GM21786 (cell line): ENCODE data around the gene CFAP100.

ENCODE experiments used
- ATAC-seq: cut with Tn5 transposase; IDR thresholded peaks from one replicate; pipeline ENCODE4 v1.9.1; 2021; ENCODE audit not compliant: unreplicated experiment

The CFAP100 gene

DNA sequence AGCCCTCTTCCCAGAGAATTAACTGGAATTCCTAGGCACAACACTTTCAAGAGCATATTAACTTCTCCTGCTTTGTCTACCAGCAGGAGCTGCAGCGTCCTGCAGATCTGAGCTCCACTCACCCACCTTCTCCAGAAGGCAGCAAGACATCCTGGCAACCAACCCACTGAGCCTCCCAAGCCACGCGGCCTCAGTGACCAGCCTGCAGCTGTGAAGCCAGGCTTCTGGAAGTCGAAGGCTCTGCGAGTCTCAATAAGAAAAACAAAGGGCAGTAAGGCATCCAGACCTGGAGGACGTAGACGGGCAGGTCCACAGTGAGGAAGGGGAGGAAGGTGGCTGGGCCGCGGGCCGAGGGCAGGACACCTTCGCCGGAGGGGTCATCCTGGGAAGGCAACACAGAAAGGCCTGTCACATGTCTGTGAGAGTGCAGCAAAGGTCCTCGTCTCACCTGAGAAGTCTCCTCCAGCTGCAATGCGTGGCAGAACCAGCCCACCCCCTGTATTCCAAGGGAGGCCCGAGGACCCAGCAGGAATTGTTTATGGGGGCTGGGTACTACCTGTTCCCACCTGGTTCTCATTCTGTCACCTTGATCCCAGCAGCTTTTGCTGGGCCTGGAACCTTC, 44.7 kb downstream of the CFAP100 start:
- no peak for ATAC-seq

DNA sequence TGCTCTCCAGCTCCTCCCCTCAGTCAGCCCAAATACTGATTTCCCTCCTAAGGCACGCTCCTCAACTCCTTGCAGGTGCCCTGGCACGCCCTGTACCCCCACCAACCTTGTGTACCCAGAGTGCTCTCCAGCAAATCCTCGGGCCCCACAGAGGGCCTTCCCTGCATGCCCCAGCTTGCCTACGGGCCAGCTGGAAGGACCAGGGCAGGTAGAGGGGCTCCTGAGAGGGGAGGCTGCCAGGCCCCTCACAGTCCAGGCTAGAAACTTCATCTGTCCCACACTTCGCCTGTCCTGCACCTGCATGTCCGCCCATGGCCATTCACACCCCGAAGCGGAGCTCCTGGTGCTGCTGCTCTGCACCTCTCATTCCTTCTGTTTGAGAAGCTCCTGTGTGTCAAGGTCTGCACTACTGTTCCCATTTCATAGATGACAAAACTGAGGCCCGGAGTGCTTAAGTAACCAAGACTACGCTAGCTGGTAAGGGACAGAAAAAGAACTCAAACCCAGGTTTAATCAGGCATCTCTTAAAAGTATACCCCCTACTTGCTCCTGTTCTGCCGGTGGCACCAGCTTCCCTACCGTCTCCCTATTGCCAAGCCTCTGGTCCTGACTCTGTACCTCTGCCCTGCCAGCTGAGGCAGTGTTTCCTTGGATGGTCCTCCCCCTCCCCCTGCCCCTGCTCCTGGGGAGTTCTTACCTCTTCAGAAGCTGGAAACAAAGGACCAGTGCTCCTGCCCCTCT, 45.4 kb downstream of the CFAP100 start:
- no peak for ATAC-seq

DNA sequence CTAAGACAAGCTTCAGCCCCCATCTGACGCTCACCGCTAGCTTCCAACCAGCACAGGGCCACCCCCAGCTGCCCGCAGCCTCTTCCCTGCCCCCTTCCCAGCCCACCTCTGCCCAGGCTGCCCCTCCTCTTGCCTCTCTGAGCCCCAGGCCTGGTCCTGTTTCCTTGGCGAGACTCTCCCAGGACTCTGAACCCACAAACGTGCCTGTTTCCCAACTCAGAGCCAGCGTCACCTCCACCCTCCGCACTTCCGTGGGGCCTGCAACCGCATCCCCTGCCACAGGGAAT, 45.9 kb downstream of the CFAP100 start:
- ATAC-seq: no peak

DNA sequence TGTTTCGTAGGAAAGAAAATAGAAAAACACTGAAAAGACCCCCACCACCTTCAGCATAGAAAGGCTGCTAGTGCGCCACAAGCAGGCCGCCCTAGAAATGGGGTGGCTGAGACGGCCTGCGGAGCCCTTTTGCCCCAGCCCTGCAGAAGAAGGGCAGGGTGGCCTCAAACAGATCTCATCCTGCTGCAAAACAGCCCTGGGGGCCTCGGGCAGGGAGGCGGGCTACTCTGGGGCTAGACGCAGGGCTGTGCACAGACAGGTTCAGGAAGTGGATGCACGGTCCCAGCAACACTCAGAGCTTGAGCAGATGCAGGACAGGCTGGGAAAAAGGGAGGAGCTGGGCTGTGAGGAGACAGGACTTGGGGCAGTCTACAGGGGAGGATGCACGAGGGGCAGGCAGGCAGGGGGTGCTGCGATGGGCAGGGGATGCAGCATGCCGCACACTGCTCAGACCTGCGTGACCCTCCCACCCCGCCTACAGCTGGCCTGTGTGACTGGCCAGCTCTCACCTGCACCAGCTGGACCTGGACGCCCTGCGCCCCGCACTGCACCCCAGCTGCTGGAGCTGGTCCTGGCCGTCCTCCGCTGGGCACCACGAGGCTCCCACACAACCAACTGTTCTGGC, 46.7 kb downstream of the CFAP100 start:
- no peak for ATAC-seq

DNA sequence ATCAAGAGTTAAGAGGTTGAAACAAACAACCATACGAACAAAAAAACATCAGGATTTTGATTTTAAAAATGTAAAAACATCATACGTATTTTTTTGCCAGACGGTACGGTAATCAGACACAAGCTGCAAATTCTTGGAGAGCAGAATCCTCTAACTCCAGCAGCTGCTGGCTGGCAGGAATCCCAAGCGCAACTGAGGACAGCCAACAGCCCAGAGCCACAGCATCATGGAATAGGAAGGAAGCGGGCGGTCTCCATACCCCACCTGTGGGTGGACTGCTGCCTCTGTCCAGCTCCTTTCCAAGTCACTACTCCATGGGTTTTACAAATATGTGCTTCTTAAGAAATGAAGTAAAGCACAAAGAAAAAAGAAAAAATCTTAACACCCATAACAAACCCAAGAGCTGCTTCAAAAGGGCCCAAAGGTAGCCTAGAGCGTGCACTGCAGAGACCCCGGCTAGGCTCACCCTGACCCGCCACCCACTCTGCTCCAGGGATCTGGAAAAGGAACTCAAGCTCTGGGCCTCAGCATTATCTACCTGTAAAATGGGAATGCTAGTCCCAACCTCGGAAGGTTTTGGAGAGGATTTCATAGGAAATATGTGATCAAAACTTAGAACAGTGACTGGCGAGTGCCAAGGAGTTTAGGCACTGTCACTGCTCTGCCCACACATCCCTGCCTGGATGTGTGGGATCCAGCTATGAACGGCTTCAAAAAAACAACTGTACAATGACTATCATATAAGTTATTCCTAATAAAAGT, 47.6 kb downstream of the CFAP100 start:
- no peak for ATAC-seq

DNA sequence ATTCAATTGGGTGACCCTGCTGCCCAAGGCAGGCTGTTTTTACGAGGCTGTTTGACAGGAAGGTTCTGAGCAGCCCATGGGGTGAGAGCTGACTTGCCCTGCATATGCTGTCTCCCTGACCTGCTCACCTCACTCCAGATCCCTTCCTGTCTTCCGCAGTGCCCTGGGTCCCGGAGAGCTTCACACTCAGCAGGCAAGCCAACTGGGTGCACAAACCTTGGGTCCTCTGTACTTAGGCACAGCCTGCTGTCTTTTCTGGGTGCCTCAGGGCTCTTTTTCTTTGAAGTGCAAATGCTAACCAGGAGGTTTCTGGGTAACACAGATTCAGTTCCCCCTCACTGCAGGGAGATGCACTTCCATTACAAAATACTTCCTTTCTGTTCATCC, 48.1 kb downstream of the CFAP100 start:
- ATAC-seq: no peak

DNA sequence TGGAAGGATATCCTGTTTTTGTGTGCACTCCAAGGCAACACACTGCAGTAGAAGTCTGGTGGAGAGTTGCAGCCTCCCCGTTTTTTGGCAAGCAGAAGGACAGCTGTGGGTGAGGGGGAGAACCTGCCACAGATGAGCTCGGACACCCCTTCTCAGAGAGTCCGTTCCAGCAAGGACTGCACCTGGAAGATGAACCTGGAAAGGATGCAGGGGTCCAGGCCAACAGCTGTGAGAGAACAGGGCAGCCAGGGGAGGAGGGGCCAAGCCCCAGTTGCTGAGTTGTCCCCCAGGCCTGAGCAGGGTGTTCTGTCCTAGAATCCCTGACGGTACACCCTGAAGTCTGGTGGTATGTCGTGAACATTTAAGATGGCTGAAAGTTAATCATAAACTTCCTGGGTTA, 50.8 kb downstream of the CFAP100 start:
- no peak for ATAC-seq

DNA sequence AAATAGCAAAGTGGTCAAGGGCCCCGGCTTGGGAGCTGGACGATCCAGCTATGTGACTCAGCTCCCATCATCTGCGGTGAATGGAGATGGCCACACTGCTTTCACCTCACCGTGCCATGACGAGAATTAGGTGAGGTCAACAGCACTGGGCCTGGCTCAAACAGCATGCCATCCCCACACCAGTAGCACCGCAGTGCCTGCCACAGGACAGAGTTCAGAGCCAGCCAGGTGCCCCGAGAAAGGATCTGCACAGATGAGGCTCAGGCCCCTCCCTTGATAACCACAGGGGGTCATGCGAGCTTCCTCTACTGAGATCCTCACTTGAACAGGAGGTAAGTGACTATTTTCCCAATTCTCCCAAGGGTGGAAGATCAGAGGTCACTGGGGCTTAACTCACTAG, 51.6 kb downstream of the CFAP100 start:
- ATAC-seq: no peak

DNA sequence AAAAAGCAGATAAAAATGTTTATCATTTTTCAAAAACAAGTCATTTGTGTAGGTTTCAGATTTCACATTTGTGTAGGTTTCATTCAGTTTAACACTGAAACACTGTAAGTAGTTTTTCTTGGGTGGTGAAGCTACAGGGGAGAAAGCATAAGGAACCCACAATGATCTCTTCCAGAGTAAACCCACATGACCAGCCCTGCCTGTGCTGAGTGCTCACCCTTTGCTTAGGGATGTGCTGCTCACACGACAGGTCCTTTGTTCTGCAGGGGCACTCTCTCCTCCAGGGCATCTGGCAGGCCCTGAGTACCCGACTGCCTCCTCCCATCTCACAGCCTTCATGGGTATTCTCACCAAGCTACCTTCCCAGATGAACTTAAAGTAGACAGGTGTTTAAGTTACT, 52.1 kb downstream of the CFAP100 start:
- no peak for ATAC-seq

DNA sequence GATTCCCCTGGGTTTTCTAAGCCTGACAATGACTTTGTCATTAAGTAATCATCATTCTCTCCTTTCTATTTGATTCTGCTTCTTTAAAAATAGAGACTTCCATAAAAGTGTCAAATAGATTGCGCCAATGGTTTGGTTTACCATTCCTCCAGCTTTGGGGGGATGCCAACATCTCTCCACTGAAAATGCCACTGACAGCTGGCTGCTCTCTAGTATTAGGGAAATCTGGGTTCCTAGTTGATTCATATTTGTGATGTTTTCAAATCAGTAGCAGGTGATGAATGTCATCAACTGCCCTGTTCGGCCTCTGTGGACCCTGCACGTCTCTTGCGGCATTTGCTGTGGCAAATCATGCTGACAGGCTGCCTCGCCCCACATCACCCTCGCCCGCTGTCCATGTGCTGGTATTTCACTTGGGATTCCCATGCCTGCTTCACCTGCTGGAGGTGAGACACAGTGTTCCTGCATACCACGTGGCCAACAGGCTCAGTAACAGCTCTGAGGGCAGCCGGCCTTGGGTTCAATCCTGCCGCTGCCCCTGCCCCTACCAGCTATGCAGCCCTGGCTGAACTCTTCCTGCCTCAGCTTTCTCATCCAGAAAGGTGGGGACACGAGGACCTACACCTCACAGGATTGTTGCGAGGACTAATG, 52.9 kb downstream of the CFAP100 start:
- ATAC-seq: no peak

DNA sequence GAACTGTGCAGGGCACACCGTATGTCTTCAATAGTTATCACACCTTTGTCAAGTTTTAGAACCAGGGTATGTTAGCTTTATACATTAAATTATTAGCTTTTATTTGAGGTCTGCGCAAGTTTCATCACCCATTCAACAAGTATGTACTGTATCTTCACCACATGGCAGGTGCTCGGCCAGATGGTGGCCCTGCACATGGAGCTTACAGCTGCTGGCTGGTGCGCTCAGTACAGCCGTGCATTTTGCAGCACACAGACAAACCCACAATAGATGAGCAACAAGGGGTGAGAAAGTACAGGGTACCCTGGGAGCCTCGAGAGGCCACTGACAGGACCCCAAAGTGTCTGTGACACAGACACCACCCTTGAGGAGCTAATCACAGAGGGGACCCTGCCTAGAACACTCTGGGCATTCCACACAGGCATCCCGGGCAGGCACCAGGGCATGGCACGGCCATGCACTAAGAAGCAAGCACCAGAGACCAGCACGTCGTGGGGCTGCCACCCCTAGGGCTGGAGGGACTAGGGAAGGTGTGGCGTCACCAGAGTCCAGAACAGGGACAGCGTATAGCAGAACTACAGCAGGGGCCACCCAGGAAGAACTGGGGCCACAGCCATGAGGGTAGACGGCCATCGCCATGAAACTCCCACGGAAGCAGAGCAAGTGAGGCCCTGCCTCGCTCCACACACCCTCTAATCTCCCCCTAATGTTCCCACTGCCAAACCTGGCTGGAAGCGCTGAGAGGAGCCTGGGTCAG, 53.6 kb downstream of the CFAP100 start:
- ATAC-seq: no peak

DNA sequence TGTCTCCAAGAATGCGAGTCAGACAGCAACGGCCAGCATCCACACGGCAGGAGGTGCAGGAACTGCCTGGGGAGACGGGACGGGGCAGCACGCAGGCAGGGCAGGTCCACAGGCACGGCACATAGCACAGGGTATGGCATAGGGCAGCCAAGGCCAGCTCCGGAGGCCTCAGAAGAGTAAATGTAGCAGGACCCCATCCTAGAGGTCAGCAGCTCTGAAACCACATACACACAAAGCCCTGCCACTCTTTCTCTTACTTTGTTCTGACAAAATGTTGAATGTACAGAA, 54.1 kb downstream of the CFAP100 start:
- ATAC-seq: no peak

DNA sequence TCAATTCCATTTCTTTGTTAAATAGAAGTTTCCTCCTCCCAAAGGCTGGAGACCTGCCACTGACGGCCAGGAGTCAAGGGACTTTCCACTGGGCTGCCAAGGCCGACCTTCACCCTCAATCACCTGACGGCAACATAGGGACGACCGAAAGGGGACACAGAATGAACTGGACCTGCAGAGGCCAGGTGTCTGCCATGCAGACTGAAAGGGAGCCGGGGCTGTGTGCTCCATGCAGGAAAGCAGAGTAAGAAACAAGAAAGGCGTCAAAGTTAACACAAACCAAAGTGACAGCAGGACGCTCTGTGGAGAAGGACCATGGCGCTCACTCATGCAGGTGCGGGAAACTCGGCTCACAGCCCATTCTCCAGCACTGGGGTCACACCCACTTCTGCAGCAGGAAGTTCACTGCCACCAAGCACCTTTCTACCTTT, 54.9 kb downstream of the CFAP100 start:
- no peak for ATAC-seq

DNA sequence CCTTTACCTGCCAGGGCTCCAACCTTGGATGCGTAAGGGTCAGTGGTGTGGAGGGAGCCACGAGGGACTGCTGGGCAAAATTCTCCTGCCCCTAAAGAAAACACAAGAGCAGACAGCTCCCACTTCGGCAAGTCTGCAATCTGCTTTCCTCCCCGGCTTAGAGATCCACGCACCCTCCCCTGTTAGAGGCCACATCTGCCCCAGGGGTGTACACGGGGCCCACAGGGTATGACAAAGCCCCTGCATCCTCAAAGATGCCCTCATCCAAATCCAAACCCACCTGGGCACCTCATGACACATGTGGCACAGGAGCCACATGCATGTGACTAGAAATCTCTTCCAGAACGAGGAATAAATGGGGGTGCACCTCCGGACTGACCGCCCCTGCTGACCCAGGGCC, 55.5 kb downstream of the CFAP100 start:
- no peak for ATAC-seq

DNA sequence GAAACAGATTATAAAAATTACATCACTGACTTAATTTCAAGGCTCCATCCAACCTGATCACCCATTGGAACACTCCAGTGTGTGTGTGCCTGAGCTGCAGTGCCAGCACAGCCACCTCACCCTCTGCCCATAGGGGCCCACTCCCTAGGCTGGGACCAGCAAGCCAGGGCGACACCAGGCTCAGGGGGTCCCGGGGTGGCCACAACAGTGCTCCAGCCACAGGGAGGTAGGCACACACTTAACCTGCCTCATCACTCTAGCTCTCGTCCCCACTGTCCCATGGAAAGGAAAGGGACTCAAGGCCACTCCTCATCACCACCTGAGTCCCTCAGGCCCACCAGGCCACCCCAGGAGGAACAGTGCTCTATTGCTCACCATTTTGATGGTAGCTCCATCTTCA, 56.0 kb downstream of the CFAP100 start:
- ATAC-seq: no peak

DNA sequence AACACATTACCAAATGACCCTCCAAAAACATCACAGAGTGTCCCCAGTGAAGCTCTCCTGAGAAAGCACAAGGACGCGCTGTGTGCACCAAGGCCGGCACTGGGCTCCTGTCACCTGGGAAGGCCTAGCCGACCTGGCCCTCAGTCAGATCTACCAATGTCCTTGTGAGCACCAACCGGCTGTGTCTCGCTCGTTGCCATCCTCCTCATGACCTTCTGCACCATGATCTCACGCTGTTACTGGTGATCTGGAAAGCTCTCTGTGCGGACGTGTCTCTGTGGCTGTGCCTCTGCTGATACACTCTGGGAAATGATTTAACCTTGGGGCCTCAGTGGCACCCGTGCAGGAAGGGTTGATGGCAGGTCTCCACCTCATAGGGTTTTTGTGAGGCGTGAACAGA, 56.8 kb downstream of the CFAP100 start:
- ATAC-seq: no peak

DNA sequence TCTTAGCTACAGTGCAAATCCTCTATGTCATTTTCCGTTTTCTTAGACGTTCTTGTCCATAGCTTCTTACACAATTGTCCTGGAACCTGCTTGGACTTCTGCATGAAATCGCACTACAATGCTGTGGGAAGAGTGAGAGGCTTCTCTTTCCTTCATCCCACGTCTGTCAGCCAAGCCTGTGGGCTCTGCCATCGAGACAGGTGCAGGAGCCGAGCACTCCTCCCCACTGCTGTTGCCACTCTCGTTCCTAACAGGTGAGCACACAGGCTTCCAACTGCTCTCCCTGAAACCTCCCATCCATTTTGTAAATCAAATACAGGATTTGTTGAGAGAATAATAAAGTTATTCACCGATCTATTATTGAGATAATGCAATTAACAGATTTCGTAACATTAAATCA, 57.5 kb downstream of the CFAP100 start:
- ATAC-seq: no peak

DNA sequence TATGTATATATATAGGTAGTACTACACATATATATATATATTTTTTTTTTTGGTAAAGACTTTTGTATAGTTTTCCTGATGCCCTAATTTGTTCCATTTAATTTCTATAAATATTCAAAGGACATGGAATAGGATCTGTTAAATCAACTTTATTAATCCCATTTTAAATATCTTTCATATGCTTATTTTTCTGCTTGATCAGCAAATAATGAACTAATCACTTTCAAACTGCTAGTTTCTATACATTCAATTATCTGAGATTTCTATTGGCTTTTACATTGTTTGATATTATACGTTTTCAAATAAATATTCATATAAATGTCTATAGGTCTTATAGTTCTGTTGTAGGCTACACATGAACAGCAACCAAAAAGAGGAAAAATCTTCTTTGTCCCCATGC, 59.3 kb downstream of the CFAP100 start:
- no peak for ATAC-seq

DNA sequence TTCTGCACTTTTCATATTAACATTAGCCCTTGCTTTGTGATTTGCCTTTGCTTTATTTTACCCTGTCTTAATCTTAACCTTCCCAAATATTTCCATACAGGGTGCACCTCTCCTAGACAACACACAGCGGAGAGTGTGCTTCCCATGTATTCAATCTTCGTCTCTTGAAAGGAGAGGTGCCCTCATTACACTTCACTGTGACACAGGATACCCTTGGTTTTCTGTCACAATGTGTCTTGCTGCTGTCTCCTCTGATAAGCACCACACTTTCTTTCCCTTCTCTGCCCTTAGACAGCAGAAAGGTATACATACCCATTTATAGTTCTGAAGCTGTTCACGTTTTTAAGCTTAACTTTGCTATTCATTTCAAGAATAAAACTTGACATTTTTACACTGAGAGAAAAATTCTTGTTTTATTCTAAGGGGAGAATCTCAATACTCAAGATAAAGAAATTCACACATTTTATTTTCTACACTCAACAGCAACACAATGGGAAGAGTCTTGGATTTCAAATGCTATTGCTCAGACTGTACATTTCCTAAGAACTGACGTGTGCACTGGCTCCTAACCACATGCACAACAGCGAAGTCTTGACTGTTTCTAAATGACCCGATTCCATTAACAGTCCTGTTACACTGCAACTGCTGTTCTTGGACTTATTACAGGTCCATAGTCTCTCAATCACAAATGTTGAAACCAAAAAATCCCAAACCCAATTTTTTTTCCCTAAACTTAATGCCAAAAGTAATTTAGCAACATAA, 59.9 kb downstream of the CFAP100 start:
- no peak for ATAC-seq

DNA sequence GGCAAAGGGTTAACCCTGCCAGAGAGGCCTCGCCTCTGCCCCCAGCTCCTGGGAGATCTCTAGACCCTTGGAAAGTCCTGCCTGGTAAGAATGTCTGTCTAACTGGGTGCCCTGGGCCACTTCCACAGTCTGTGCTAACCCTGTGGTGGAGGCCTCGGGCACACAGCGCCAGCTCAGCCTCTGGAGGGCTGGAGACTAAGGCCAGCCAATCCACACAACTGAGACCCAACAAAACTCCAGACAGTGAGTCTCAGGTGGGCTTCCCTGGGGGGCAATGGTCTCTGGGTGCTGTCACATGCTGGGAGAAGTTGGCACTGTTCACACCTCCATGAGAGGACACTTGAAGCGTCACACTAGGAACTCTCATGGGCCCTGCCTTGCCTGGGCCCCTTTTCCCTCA, 61.5 kb downstream of the CFAP100 start:
- no peak for ATAC-seq
